Peyer's patch (tissue), 4 donors: ENCODE measurements around the gene ZFPL1. TPM values are rescaled to one million over a fixed set of nuclear protein-coding genes. Genes with fewer than 3 reads are reported as not detected.

ENCODE experiments used
- DNase-seq, 3 donors: peaks; one replicate each; pipeline ENCODE4 v3.0.0-alpha.2; 2017 to 2019
- H3K27ac ChIP-seq, 4 donors: fragments of 200-600 bp; sonication (generic); one replicate each; pipeline ENCODE4 v1.5.1; 2016 to 2019
- H3K27me3 ChIP-seq, 2 donors: fragments of 200-600 bp; sonication (generic); one replicate each; pipeline ENCODE4 v1.5.1; 2019
- H3K36me3 ChIP-seq, 3 donors: fragments of 200-600 bp; sonication (generic); one replicate each; pipeline ENCODE4 v1.5.1; 2016 to 2019
- H3K4me1 ChIP-seq, 4 donors: fragments of 200-600 bp; sonication (generic); one replicate each; pipeline ENCODE4 v1.5.1; 2016 to 2019
- H3K4me3 ChIP-seq, 4 donors: fragments of 200-600 bp; sonication (generic); 1 replicate in 3 of 4; 2 replicates in 1 of 4; pipeline ENCODE4 v1.5.1; 2016 to 2019; ENCODE audit warnings: mild to moderate bottlenecking in 1 of 4
- H3K9me3 ChIP-seq, 4 donors: fragments of 200-600 bp; sonication (generic); one replicate each; pipeline ENCODE4 v1.5.1; 2016 to 2019; ENCODE audit warnings: mild to moderate bottlenecking in 1 of 4
- POLR2A ChIP-seq, 2 donors: fragments of 450-650 bp; IDR thresholded peaks; one replicate each; pipeline ENCODE4 v1.5.1; 2017; ENCODE audit warnings: antibody characterized with exemption in 2 of 2, mild to moderate bottlenecking in 2 of 2, moderate library complexity in 2 of 2
- total RNA-seq, 4 donors: library from RNA; depleted of rRNA; stranded (reverse); fragments of >200 nt; gene quantifications; one replicate each; pipeline ENCODE4 v1.1.0, GENCODE V29; 2016
- TF ChIP-seq, protein P1 (sequence below), 6 experiments: fragments of 450-650 bp in 4 of 6; fragments of 200-600 bp in 2 of 6; sonication (generic) in 1 of 6; IDR thresholded peaks; one replicate each; pipeline ENCODE4 v1.5.1; 2017 to 2019; ENCODE audit warnings: antibody characterized with exemption in 6 of 6, mild to moderate bottlenecking in 3 of 6, moderate library complexity in 1 of 6

ZFPL1 gene
- total RNA-seq, 4 donors from 2014 or later: 53.9 to 67.6 (median 55.5) TPM

DNA sequence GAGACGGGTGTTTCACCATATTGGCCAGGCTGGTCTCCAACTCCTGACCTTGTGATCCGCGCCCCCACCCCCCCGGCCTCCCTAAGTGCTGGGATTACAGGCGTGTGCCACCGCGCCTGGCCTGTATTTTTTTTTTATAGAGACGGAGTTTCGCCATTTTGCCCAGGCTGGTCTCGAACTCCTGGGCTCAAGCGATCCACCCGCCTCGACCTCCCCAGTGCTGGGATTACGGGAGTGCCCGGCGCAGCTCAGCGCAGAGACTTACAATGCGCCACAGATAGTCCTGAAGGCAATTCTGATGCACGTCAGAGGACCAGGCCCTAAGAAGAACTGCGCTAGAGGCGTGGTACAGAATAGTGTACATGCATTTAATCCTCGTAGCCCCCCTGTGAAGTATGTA lies 11.4 kb downstream of the ZFPL1 start:
- H3K4me3 ChIP-seq: peak overlapping the region in 3 of 4 donors; percentile 78 to 91 (median 87)
- H3K9me3 ChIP-seq: no peaks in the 10 kb centered on the region
- H3K36me3 ChIP-seq: peaks cover 0 to 16% (median 0%) of the 10 kb centered on the region in 3 donors
- H3K27me3 ChIP-seq: no peaks in the 10 kb centered on the region
- TF ChIP-seq POLR2A (IDR thresholded peaks at IDR 0.05): no peak
- TF ChIP-seq, protein P1, sequence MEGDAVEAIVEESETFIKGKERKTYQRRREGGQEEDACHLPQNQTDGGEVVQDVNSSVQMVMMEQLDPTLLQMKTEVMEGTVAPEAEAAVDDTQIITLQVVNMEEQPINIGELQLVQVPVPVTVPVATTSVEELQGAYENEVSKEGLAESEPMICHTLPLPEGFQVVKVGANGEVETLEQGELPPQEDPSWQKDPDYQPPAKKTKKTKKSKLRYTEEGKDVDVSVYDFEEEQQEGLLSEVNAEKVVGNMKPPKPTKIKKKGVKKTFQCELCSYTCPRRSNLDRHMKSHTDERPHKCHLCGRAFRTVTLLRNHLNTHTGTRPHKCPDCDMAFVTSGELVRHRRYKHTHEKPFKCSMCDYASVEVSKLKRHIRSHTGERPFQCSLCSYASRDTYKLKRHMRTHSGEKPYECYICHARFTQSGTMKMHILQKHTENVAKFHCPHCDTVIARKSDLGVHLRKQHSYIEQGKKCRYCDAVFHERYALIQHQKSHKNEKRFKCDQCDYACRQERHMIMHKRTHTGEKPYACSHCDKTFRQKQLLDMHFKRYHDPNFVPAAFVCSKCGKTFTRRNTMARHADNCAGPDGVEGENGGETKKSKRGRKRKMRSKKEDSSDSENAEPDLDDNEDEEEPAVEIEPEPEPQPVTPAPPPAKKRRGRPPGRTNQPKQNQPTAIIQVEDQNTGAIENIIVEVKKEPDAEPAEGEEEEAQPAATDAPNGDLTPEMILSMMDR (IDR thresholded peaks at IDR 0.05): no peak
- DNase-seq: peak in 1 of 3 donors; percentile 45
- peak overlapping the region; percentile 88 to 94 (median 92) for H3K27ac ChIP-seq
- H3K4me1 ChIP-seq: peaks cover 4 to 9% (median 7%) of the 10 kb centered on the region in 4 donors

DNA sequence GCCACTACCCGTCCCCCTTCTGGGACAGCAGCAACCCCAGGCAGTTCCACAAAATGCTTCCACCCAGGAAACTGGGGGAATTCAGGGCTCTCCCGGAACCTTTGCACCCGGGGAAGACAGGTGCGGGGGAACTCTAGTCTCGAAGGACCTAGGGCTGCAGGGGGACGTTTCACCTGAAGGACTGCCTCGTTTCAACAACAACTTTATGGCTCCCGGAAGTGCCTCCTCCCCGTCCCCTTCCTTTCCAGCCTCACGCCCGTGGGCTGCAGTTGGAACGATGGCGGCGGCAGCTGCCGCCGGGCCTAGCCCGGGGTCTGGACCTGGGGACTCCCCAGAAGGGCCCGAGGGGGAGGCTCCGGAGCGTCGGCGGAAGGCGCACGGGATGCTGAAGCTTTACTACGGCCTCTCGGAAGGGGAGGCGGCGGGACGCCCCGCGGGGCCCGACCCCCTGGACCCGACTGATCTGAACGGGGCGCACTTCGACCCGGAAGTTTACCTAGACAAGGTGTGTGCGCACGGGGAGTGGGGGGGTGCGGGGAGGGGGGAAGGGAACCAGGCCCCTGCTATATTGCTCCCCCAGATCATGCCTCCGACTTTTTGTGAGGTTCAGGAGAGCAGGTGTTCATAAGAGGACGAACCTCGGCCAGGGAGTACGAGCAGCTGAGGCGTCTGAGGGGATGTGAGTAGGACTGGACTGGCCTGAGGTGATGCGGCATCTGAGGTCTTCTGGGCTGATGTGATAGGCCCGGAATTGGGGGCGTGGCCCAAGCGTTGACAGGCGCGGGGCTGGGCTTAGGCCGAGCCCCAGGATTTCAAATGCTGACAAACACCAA lies 12.2 kb downstream of the ZFPL1 start, which contains the start of gene VPS51:
TSS of gene VPS51 (plus strand) at position 241 of the 833 bp plus-strand sequence. CDS start at position 278, 37 bp downstream.
- H3K27ac ChIP-seq: peak within 1 kb of the TSS; percentile 88 to 94 (median 92)
- TF ChIP-seq, protein P1 (IDR thresholded peaks at IDR 0.05): peak in 4 of 6 experiments; percentile 27 to 42 (median 30)
- peak; percentile 54 to 56 for TF ChIP-seq POLR2A (IDR thresholded peaks at IDR 0.05)
- peaks cover 4 to 9% (median 7%) of the 10 kb centered on the region in 4 donors for H3K4me1 ChIP-seq
- peak within 1 kb of the TSS; percentile 63 to 91 (median 82) for H3K4me3 ChIP-seq
- peaks cover 0 to 16% (median 0%) of the 10 kb centered on the region in 3 donors for H3K36me3 ChIP-seq
- no peaks in the 10 kb centered on the region for H3K9me3 ChIP-seq
- DNase-seq: peak; percentile 92 to 96 (median 92)
- H3K27me3 ChIP-seq: no peaks in the 10 kb centered on the region

DNA sequence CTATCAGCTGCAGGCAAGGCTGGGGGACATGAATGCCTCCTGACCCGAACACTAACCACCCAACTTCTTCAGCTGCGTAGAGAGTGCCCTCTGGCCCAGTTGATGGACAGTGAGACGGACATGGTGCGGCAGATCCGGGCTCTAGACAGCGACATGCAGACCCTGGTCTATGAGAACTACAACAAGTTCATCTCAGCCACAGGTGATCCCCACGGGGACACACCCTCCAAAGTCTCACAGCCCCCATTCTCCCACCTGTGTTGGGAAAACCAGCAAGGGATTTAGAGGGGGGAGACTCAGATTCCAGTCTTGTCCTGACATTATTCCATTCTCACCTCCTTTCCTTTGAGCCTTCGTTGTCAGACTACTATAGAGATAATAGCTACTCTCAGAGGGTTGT lies 12.9 kb downstream of the ZFPL1 start:
- TF ChIP-seq, protein P1 (IDR thresholded peaks at IDR 0.05): no peak
- TF ChIP-seq POLR2A (IDR thresholded peaks at IDR 0.05): no peak
- peaks cover 0 to 16% (median 0%) of the 10 kb centered on the region in 3 donors for H3K36me3 ChIP-seq
- H3K4me1 ChIP-seq: peaks cover 4 to 9% (median 7%) of the 10 kb centered on the region in 4 donors
- H3K9me3 ChIP-seq: no peaks in the 10 kb centered on the region
- DNase-seq: no peak
- no peaks in the 10 kb centered on the region for H3K27me3 ChIP-seq
- H3K4me3 ChIP-seq: peak overlapping the region; percentile 63 to 91 (median 82)
- H3K27ac ChIP-seq: peak overlapping the region; percentile 88 to 94 (median 92)

DNA sequence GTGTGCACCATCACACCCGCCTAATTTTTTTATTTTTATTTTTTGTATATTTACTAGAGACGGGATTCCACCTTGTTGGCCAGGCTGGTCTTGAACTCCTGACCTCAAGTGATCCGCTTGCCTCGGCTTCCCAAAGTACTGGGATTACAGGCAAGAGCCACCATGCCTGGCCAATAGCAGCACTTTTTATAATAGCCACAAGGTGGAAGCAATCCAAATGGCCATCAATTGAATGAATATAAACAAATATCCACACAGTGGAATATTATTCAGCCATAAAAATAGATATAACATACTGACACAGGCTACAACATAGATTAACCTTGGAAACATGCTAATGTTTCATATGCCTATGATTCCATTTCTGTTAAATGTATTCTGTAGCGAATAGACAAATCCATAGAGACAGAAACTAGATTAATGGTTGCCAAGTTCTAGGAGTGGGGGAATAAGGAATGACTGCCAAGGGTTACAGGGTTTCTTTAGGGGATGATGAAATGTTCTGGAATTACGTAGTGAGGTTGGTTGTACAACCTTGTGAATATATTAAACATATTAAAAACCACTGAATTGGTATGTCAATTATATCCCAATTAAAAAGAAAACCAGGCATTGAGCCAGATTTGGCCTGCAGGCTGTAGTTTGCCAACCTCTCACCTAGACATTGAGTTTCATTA lies 16.8 kb downstream of the ZFPL1 start:
- Histone ChIP-seq H3K9me3 (no peaks in the 10 kb centered on the region), H3K4me3 (no peak overlapping the region), H3K36me3 (peaks cover 0 to 27% (median 0%) of the 10 kb centered on the region in 3 donors), H3K27me3 (no peaks in the 10 kb centered on the region), H3K4me1 (peaks cover 4 to 9% (median 7%) of the 10 kb centered on the region in 4 donors), H3K27ac (no peak overlapping the region)
- no peak for DNase-seq
- TF ChIP-seq POLR2A (IDR thresholded peaks at IDR 0.05): no peak
- TF ChIP-seq, protein P1 (IDR thresholded peaks at IDR 0.05): no peak
